ENCODE data around the gene SYT11.

DNA sequence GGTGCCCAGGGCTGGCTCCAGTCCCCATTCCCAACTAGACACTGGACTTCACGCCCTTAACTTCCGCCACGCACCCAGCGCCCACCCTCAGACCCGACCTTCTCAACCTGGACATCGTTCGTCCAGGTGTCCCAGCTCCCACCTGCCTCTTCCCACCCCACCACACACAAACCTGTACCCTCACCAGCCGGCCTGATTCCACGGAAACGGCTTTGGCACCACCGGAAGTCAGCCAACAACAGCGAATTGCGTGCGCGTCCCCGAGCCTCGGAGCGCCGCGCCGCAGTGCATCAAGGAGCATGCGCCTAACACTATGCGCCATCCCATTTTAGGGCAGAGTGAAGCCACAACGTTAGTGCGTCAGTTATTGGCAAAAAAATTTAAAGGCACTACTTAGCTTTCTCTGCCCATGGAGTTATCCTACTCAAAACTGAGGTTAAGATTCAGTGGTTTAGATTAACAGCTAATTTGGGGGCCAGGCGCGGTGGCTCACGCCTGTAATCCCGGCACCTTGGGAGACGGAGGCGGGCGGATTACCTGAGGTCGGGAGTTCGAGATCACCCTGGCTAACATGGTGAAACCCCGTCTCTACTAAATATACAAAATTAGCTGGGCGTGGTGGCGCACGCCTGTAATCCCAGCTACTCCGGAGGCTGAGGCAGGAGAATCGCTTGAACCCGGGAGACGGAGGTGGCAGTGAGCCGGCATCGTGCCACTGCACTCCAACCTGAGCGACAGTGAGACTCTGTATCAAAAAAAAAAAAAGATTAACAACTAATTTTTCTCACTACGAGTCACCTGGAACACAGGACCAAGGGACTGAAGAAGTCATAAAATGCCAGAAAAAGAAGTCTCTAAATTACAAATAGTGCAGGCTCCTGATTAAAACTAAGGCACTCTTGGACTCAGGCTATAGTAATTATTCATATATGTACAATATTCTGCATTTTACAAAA is 2.1 kb upstream of the SYT11 start, which contains the start of gene GON4L:
- TF ChIP-seq, protein P1, sequence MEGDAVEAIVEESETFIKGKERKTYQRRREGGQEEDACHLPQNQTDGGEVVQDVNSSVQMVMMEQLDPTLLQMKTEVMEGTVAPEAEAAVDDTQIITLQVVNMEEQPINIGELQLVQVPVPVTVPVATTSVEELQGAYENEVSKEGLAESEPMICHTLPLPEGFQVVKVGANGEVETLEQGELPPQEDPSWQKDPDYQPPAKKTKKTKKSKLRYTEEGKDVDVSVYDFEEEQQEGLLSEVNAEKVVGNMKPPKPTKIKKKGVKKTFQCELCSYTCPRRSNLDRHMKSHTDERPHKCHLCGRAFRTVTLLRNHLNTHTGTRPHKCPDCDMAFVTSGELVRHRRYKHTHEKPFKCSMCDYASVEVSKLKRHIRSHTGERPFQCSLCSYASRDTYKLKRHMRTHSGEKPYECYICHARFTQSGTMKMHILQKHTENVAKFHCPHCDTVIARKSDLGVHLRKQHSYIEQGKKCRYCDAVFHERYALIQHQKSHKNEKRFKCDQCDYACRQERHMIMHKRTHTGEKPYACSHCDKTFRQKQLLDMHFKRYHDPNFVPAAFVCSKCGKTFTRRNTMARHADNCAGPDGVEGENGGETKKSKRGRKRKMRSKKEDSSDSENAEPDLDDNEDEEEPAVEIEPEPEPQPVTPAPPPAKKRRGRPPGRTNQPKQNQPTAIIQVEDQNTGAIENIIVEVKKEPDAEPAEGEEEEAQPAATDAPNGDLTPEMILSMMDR (conservative IDR thresholded peaks at IDR 0.05; ENCODE audit: low read length): no peak
- no peak for TF ChIP-seq EZH2phosphoT487 (IDR thresholded peaks at IDR 0.05; ENCODE audit: borderline replicate concordance)
